IMR-90 (cell line): ENCODE measurements around the gene LIMS1. TPM values are rescaled to one million over a fixed set of nuclear protein-coding genes. Genes with fewer than 3 reads are reported as not detected.

Source experiments
- ATAC-seq: fragments of 200-7000 bp; cut with Tn5 transposase; 2 replicates; pipeline ENCODE4 v1.9.1; 2020; ENCODE audit warnings: low read depth, mild to moderate bottlenecking, moderate library complexity
- BruUV-seq: library from RNA; stranded (reverse); fragments of 400-500 nt; replicated peaks from 2 replicates; lab custom pipeline; 2021; lab: Mats Ljungman, UMichigan
- CTCF ChIA-PET: fragments of 300-600 bp; formaldehyde crosslinking; extraction: SDS; loops from one replicate; lab custom pipeline; 2021; ENCODE audit warnings: antibody characterized with exemption; lab: Yijun Ruan, JAX
- POLR2A ChIA-PET: fragments of 300-600 bp; sonication (Branson Sonifier 250); formaldehyde crosslinking; loops from one replicate; lab custom pipeline; 2022; ENCODE audit warnings: antibody characterized with exemption; ENCODE audit not compliant: unreplicated experiment; lab: Charles Lee
- DNase-seq: peaks from one replicate; pipeline ENCODE4 v3.0.0; 2013
- H2AFZ ChIP-seq: replicated peaks from 2 replicates; pipeline ENCODE3; 2013; ENCODE audit warnings: low read length, mild to moderate bottlenecking; ENCODE audit not compliant: poor library complexity
- H2AK5ac ChIP-seq: 2 replicates; pipeline ENCODE4 v1.6.1; 2013; ENCODE audit warnings: low read depth, low read length, inconsistent platforms
- H2AK9ac ChIP-seq: replicated peaks from 2 replicates; pipeline ENCODE3; 2013; ENCODE audit warnings: mild to moderate bottlenecking, low read depth, low read length, moderate library complexity; ENCODE audit not compliant: poor library complexity
- H2BK120ac ChIP-seq: 2 replicates; pipeline ENCODE4 v1.6.1; 2013; ENCODE audit warnings: low read depth, low read length, inconsistent platforms
- H2BK15ac ChIP-seq: 3 replicates; pipeline ENCODE4 v1.6.1; 2013; ENCODE audit warnings: low read depth, low read length, inconsistent platforms
- H2BK20ac ChIP-seq: 2 replicates; pipeline ENCODE4 v1.6.1; 2013; ENCODE audit warnings: low read depth, mild to moderate bottlenecking, inconsistent platforms, low read length, moderate library complexity
- H2BK5ac ChIP-seq: 2 replicates; pipeline ENCODE4 v1.6.1; 2013; ENCODE audit warnings: mild to moderate bottlenecking, low read depth, low read length, inconsistent platforms; ENCODE audit not compliant: poor library complexity, severe bottlenecking
- H3K14ac ChIP-seq: replicated peaks from 2 replicates; pipeline ENCODE4 v1.6.1; 2013; ENCODE audit warnings: low read depth, low read length, inconsistent platforms
- H3K18ac ChIP-seq: 2 replicates; pipeline ENCODE4 v1.6.1; 2013; ENCODE audit warnings: low read depth, low read length, control low read depth
- H3K23ac ChIP-seq: 2 replicates; pipeline ENCODE4 v1.6.1; 2013; ENCODE audit warnings: low read depth, low read length, inconsistent platforms
- H3K27ac ChIP-seq: 2 replicates; pipeline ENCODE4 v1.5.1; 2013; ENCODE audit warnings: mild to moderate bottlenecking, control low read depth, low read length; ENCODE audit not compliant: insufficient read depth
- H3K27me3 ChIP-seq: 2 replicates; pipeline ENCODE4 v1.6.1; 2013; ENCODE audit warnings: low read length; ENCODE audit not compliant: control insufficient read depth, insufficient read depth
- H3K36me3 ChIP-seq: 2 replicates; pipeline ENCODE4 v1.6.1; 2013; ENCODE audit warnings: low read length, mixed read lengths; ENCODE audit not compliant: control insufficient read depth, insufficient read depth
- H3K4ac ChIP-seq: 2 replicates; pipeline ENCODE4 v1.6.1; 2013; ENCODE audit warnings: low read depth, low read length, inconsistent platforms
- H3K4me1 ChIP-seq: 2 replicates; pipeline ENCODE4 v1.6.1; 2013; ENCODE audit warnings: low read length, mixed read lengths; ENCODE audit not compliant: control insufficient read depth, insufficient read depth
- H3K4me2 ChIP-seq: 2 replicates; pipeline ENCODE4 v1.6.1; 2013; ENCODE audit warnings: low read depth, mild to moderate bottlenecking, control low read depth, low read length, moderate library complexity
- H3K4me3 ChIP-seq: 2 replicates; pipeline ENCODE4 v1.5.1; 2013; ENCODE audit warnings: low read depth, mild to moderate bottlenecking, control low read depth, low read length, moderate library complexity; ENCODE audit not compliant: insufficient read depth
- H3K56ac ChIP-seq: 2 replicates; pipeline ENCODE4 v1.6.1; 2013; ENCODE audit warnings: low read length, inconsistent platforms; ENCODE audit not compliant: insufficient read depth; ENCODE audit errors: extremely low read depth
- H3K79me1 ChIP-seq, 2 experiments: 2 replicates each; pipeline ENCODE4 v1.6.1; 2013; ENCODE audit warnings: low read length in 2 of 2, inconsistent platforms in 1 of 2, low read depth in 1 of 2
- H3K9ac ChIP-seq: 2 replicates; pipeline ENCODE4 v1.6.1; 2013; ENCODE audit warnings: low read depth, low read length, control low read depth
- H3K9me1 ChIP-seq: 2 replicates; pipeline ENCODE4 v1.6.1; 2013; ENCODE audit warnings: low read length, inconsistent platforms; ENCODE audit not compliant: insufficient read depth
- H3K9me3 ChIP-seq: 2 replicates; pipeline ENCODE4 v1.6.1; 2013; ENCODE audit warnings: low read length; ENCODE audit not compliant: control insufficient read depth, insufficient read depth
- H4K20me1 ChIP-seq: 2 replicates; pipeline ENCODE4 v1.6.1; 2013; ENCODE audit warnings: low read length, inconsistent platforms; ENCODE audit not compliant: insufficient read depth
- H4K5ac ChIP-seq: 2 replicates; pipeline ENCODE4 v1.6.1; 2013; ENCODE audit warnings: mild to moderate bottlenecking, low read depth, low read length, control low read depth
- H4K8ac ChIP-seq, 2 experiments: 2 replicates each; pipeline ENCODE4 v1.6.1; 2013; ENCODE audit warnings: low read depth in 2 of 2, low read length in 2 of 2, control low read depth in 1 of 2, inconsistent platforms in 1 of 2
- H4K91ac ChIP-seq: 2 replicates; pipeline ENCODE4 v1.6.1; 2013; ENCODE audit warnings: low read depth, low read length, inconsistent platforms; ENCODE audit not compliant: insufficient read depth
- BHLHE40 ChIP-seq: fragments of 150-350 bp; IDR thresholded peaks from 2 replicates; pipeline ENCODE4 v1.6.1; 2016; ENCODE audit warnings: mild to moderate bottlenecking, low read depth, low read length
- FOS ChIP-seq: fragments of 150-350 bp; IDR thresholded peaks from 2 replicates; pipeline ENCODE4 v1.6.1; 2016; ENCODE audit warnings: low read depth, low read length
- NFE2L2 ChIP-seq: fragments of 150-350 bp; IDR thresholded peaks from 2 replicates; pipeline ENCODE4 v1.6.1; 2016; ENCODE audit warnings: low read depth, mild to moderate bottlenecking, low read length
- WGBS, 2 experiments: methylation state at CpG; one replicate each; pipeline versions ENCODE4 v1.1.5 to v1.1.7; 2013; ENCODE audit warnings: missing lambda C conversion rate in 2 of 2; ENCODE audit not compliant: insufficient read length in 1 of 2; ENCODE audit errors: extremely low coverage in 2 of 2; 5-methylcytosine and 5-hydroxymethylcytosine counted together
- dilution Hi-C: fragments of 300-500 bp; cut with HindIII; formaldehyde crosslinking; loops from one replicate; pipeline ENCODE4 v1.14.3; 2018; ENCODE audit warnings: low sequenced_read_pairs; ENCODE audit not compliant: unreplicated experiment
- in situ Hi-C: fragments of 300-500 bp; cut with MboI; formaldehyde crosslinking; loops from 3 replicates; pipeline ENCODE4 v1.14.3; 2019; ENCODE audit warnings: low sequenced_read_pairs, inconsistent platforms, mixed read lengths
- intact Hi-C: fragments of 100-400 bp; cut with micrococcal nuclease; formaldehyde crosslinking; loops from 2 replicates; pipeline ENCODE4 v1.10.0; 2022
- polyA plus RNA-seq, 3 experiments: library from polyadenylated mRNA; depleted of rRNA; stranded (reverse); fragments of >200 nt; gene quantifications; 2 replicates each; pipeline ENCODE4 v1.2.3, GENCODE V29; 2012; ENCODE audit warnings: low replicate concordance in 1 of 3
- total RNA-seq: library from RNA; depleted of rRNA; stranded (reverse); fragments of >200 nt; gene quantifications from 2 replicates; pipeline ENCODE4 v1.2.3, GENCODE V29; 2012

Gene LIMS1
- total and polyA plus RNA-seq, 2 of the 4 experiments (the other 2 are of a cell fraction): 59.1 to 131 TPM

GRCh38 chr2:108594132-108594981 is 60.1 kb downstream of the LIMS1 start:
- dilution Hi-C loops: no loop called here
- Histone ChIP-seq H4K8ac (peak overlapping the region; percentile 69 to 89), H3K4me3 (no peak overlapping the region), H2AK5ac (peak overlapping the region; percentile 93), H2BK15ac (peak overlapping the region; percentile 90; the same call in 2 of the 3 replicates), H4K20me1 (0 out of 2 replicates have a peak, but pooled peaks cover 3% of the 10 kb centered on the region), H3K4ac (peak overlapping the region; percentile 89), H3K23ac (peak overlapping the region; percentile 71), H3K36me3 (no peaks in the 10 kb centered on the region), H3K56ac (peak overlapping the region; percentile 87), H3K27me3 (no peaks in the 10 kb centered on the region), H2BK120ac (peak overlapping the region; percentile 88), H3K9ac (peak overlapping the region; percentile 30; the same call in 1 of the 2 replicates), H2BK20ac (peak overlapping the region; percentile 85), H3K9me3 (no peaks in the 10 kb centered on the region), H3K9me1 (0 out of 2 replicates have a peak, but pooled peaks cover 3% of the 10 kb centered on the region), H3K18ac (peak overlapping the region; percentile 82), H4K91ac (peak overlapping the region; percentile 84), H3K4me1 (peaks cover 14% of the 10 kb centered on the region), H2AFZ (no peak overlapping the region), H2BK5ac (peak overlapping the region; percentile 94), H3K27ac (peak overlapping the region; percentile 58), H3K14ac (peak overlapping the region; percentile 70), H4K5ac (peak overlapping the region; percentile 23), H3K4me2 (peak overlapping the region; percentile 73), H2AK9ac (peak overlapping the region; percentile 3), H3K79me1 (peaks cover 14 to 46% of the 10 kb centered on the region in 2 experiments; a peak in 3 of 4 replicates)
- in situ Hi-C loops: no loop called here
- ChIA-PET CTCF (interaction anchor here (0.6 to 1.7 kb wide), 7 partner anchors 10 to 657 kb away, joined by 3 to 7 read pairs (median 3); no protein-coding TSS in a partner anchor), POLR2A (interaction anchor here (0.6 to 1.1 kb wide), 2 partner anchors 16 to 116 kb away, joined by 3 to 13 read pairs; no protein-coding TSS in a partner anchor)
- no CpG with 5 or more reads among the region's 7 CpGs for WGBS, 2 experiments
- peak; percentile 84 for TF ChIP-seq FOS
- TF ChIP-seq BHLHE40: peak; percentile 10; the same call in 1 of the 2 replicates
- TF ChIP-seq NFE2L2: no peak
- peak; percentile 93 for DNase-seq
- ATAC-seq: peak; percentile 69
- intact Hi-C loops: no loop called here
- BruUV-seq: no TSS peak
